Measurements from ENCODE around the gene FOXM1.
"Not testable (repeated sequence)": the region's sequence is repeated elsewhere in the genome, so short reads cannot be mapped to it uniquely, and the experiment has no call there.

Gene FOXM1

GRCh38 chr12:2886768-2887450 is 9.9 kb upstream of the FOXM1 start:
- no peak overlapping the region for H3K4me3 ChIP-seq (ENCODE audit: low read depth, low read length)
- DNase-seq (ENCODE audit: low read depth), result no peak
- no peak for TF ChIP-seq CTCF (IDR thresholded peaks at IDR 0.05; ENCODE audit: low read depth, low read length, missing control alignments)
- in situ Hi-C loops (cut with HindIII; ENCODE audit: low sequenced_read_pairs), result no loop called here

GRCh38 chr12:2884810-2885209 is 7.8 kb upstream of the FOXM1 start:
- no peak for TF ChIP-seq CTCF (IDR thresholded peaks at IDR 0.05; ENCODE audit: low read depth, low read length, missing control alignments)
- in situ Hi-C loops (cut with HindIII; ENCODE audit: low sequenced_read_pairs), result no loop called here
- no peak overlapping the region for H3K4me3 ChIP-seq (ENCODE audit: low read depth, low read length)
- DNase-seq (ENCODE audit: low read depth), result no peak

- DNase-seq (ENCODE audit: low read depth), result no peak
- in situ Hi-C loops (cut with HindIII; ENCODE audit: low sequenced_read_pairs), result no loop called here
- no peak for TF ChIP-seq CTCF (IDR thresholded peaks at IDR 0.05; ENCODE audit: low read depth, low read length, missing control alignments)
- no peak overlapping the region for H3K4me3 ChIP-seq (ENCODE audit: low read depth, low read length)
These were observed 2.9 kb upstream of the FOXM1 start for GRCh38 chr12:2879853-2880252.

DNA sequence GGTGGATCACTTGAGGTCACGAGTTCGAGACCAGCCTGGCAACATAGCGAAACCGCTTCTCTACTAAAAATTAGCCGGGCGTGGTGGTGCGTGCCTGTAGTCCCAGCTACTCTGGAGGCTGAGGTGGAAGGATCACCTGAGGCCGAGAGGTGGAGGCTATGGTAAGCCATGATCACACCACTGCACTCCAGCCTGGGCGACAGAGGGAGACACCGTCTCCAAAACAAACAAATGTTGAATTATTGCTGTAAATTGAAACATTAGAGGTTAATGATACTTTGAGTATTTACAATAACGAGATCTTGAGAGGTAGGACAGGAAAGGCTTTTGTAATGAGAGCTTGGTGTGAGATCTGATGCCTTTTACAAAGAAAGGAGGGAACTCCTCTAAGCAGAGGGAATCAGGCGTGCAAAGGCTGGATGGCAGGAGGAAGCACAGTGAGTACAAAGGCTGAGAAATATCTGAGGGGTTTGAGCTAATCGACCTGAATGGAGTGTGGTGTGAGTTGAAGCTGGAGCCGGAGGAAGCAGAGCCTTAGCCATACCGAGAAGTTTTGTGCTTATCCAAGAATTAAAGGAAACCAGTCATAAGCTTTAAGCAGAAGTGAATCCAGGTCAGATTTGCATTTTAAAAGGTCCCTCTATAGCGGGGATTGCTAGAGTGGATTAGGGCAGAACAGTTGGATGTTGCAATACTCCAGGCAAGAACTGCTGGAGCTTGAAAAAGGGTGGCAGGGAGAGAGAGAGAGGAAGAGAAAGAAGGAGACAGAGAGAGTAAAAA is 1.2 kb upstream of the FOXM1 start:
- no peak for DNase-seq (ENCODE audit: low read depth)
- TF ChIP-seq CTCF (IDR thresholded peaks at IDR 0.05; ENCODE audit: low read depth, low read length, missing control alignments), result no peak
- in situ Hi-C loops (cut with HindIII; ENCODE audit: low sequenced_read_pairs), result no loop called here
- H3K4me3 ChIP-seq (ENCODE audit: low read depth, low read length), result peak overlapping the region; percentile 75

GRCh38 chr12:2876431-2877046 is 435 bp downstream of the FOXM1 start:
- peak overlapping the region; percentile 75 for H3K4me3 ChIP-seq (ENCODE audit: low read depth, low read length)
- in situ Hi-C loops (cut with HindIII; ENCODE audit: low sequenced_read_pairs), result no loop called here
- no peak for TF ChIP-seq CTCF (IDR thresholded peaks at IDR 0.05; ENCODE audit: low read depth, low read length, missing control alignments)
- no peak for DNase-seq (ENCODE audit: low read depth)

DNA sequence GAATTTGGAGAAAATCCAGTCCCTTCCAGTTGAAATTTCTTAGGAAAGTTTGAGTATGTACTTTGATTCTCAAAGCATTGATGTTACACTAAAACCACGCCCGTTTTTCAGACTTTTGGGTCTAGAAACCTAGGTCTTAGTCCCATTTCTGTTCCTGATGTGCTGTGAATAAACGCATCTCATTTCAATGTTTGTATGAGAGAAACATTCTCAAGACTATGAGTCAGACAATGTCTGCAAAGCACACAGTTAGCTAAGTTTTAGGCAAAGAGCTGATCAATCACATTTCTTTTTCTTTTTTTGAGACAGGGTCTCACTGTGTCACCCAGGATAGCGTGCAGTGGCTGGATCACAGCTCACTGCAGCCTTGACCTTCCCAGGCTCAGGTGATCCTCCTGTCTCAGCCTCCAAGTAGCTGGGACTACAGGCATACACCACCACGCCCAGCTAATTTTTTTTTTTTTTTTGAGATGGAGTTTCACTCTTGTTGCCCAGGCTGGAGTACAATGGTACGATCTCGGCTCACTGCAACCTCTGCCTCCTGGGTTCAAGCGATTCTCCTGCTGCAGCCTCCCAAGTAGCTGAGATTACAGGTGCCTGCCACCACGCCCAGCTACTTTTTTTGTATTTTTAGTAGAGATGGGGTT is 7.9 kb downstream of the FOXM1 start:
- DNase-seq (ENCODE audit: low read depth); H3K4me3 ChIP-seq (ENCODE audit: low read depth, low read length): not testable (repeated sequence)

More for the DNA sequence above, 7.9 kb downstream of the FOXM1 start:
- in situ Hi-C loops (cut with HindIII; ENCODE audit: low sequenced_read_pairs), result not testable (repeated sequence)
